Measurements from ENCODE around the gene STAT3. TPM values are rescaled to one million over a fixed set of nuclear protein-coding genes. Genes with fewer than 3 reads are reported as not detected.
A peak's percentile ranks its signal among the peaks of the same experiment; 100 is the strongest.

STAT3 gene
- total and polyA plus RNA-seq, 12 donors, result 33.9 to 398 (median 109) TPM

DNA sequence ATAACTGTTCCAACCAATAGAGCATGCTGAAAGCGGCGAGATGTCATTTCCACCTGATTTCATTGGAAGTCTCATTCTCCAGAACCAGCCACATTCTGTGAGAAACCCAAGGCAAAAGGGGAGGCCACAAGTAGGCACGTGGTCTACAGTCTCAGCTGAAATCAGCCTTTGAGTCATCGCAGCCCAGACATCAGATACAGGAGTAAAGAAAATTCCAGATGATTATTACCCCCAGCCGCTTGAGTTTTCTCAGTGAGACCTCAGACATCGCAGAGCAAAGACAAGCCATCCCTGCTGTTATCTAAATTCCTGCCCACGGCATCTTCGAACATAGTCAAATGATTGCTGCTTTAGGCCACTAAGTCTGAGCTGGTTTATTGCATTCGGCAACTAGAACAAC is 23.1 kb downstream of the STAT3 start:
- whole genome bisulfite sequencing, 2 donors, result 77 to 85% methylated on average over 9 of the region's 9 CpGs

DNA sequence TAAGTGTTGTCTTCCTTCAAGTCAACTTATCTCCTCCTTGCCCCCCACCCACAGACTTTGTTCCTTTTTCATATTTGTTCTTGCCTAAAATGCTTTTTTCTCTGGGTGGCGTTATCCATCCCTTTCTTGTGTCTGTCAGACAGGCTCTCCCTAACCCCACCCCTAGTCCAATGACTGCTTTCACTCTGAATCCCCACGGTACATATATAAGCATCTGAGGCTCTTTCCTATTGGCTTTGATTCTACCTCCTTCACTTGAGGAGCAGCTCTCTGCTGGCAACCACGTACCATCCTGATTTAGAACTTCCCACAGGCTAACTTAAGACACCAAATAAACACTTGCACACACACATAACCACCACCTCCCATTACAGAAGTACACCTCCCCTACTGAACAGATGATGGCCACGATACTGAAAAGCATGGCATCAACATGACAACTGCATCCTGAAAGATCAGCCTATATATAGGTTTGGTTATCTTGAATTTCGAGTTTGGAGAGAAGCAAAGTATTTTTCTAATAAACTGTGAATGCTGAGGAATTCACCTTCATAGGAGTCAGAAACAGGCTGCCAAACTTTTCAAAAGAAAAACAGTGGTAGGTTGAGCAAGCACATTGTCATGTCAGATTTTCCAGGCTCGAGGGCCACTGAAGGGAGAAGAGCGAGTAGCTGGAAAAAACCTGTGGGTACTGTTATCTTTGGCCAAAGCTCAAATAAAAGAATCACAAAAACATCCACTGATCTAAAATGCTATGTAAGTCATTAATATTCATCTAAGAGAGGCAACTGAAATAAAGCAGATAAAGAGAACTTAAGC is 24.3 kb downstream of the STAT3 start:
- Histone ChIP-seq H3K9me3 (no peaks in the 10 kb centered on the region), H3K4me3 (no peak overlapping the region), H3K4me1 (peaks cover 19 to 98% (median 84%) of the 10 kb centered on the region in 9 donors), H3K27me3 (no peaks in the 10 kb centered on the region), H3K27ac (no peak overlapping the region), H3K36me3 (peaks cover 0 to 24% (median 0%) of the 10 kb centered on the region in 9 donors)
- TF ChIP-seq, protein P1, sequence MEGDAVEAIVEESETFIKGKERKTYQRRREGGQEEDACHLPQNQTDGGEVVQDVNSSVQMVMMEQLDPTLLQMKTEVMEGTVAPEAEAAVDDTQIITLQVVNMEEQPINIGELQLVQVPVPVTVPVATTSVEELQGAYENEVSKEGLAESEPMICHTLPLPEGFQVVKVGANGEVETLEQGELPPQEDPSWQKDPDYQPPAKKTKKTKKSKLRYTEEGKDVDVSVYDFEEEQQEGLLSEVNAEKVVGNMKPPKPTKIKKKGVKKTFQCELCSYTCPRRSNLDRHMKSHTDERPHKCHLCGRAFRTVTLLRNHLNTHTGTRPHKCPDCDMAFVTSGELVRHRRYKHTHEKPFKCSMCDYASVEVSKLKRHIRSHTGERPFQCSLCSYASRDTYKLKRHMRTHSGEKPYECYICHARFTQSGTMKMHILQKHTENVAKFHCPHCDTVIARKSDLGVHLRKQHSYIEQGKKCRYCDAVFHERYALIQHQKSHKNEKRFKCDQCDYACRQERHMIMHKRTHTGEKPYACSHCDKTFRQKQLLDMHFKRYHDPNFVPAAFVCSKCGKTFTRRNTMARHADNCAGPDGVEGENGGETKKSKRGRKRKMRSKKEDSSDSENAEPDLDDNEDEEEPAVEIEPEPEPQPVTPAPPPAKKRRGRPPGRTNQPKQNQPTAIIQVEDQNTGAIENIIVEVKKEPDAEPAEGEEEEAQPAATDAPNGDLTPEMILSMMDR (IDR thresholded peaks at IDR 0.05), result no peak
- peak in 1 of 8 donors; percentile 18 for ATAC-seq
- WGBS, 2 donors, result 61 to 65% methylated on average over 7 of the region's 7 CpGs
- DNase-seq, result no peak
- intact Hi-C loops (cut with DNase I), result no loop called here

More for the DNA sequence above, 23.1 kb downstream of the STAT3 start:
- intact Hi-C loops (cut with DNase I), result no loop called here
- DNase-seq (no peak), ATAC-seq (no peak)
- H3K4me1 ChIP-seq, result peaks cover 19 to 98% (median 80%) of the 10 kb centered on the region in 9 donors
- peaks cover 0 to 29% (median 0%) of the 10 kb centered on the region in 9 donors for H3K36me3 ChIP-seq
- H3K27me3 ChIP-seq, result no peaks in the 10 kb centered on the region
- TF ChIP-seq, protein P1 (IDR thresholded peaks at IDR 0.05), result no peak
- H3K9me3 ChIP-seq, result no peaks in the 10 kb centered on the region
- H3K27ac ChIP-seq, result peak overlapping the region in 1 of 10 donors; percentile 22
- H3K4me3 ChIP-seq, result no peak overlapping the region

GRCh38 chr17:42363231-42363630 is 25.0 kb downstream of the STAT3 start:
- H3K4me3 ChIP-seq, result no peak overlapping the region
- DNase-seq, result no peak
- H3K36me3 ChIP-seq, result peaks cover 0 to 24% (median 0%) of the 10 kb centered on the region in 9 donors
- H3K27me3 ChIP-seq, result no peaks in the 10 kb centered on the region
- intact Hi-C loops (cut with DNase I), result no loop called here
- peaks cover 18 to 98% (median 89%) of the 10 kb centered on the region in 9 donors for H3K4me1 ChIP-seq
- ATAC-seq, result no peak
- WGBS, 2 donors, result 93 to 95% methylated on average over 1 of the region's 1 CpG
- H3K9me3 ChIP-seq, result no peaks in the 10 kb centered on the region
- H3K27ac ChIP-seq, result no peak overlapping the region
- TF ChIP-seq, protein P1 (IDR thresholded peaks at IDR 0.05), result no peak

GRCh38 chr17:42362245-42362961 is 25.8 kb downstream of the STAT3 start:
- peak in 1 of 2 donors; percentile 21 for DNase-seq
- Histone ChIP-seq H3K27me3 (no peaks in the 10 kb centered on the region), H3K4me1 (peaks cover 10 to 98% (median 89%) of the 10 kb centered on the region in 9 donors), H3K4me3 (no peak overlapping the region), H3K9me3 (no peaks in the 10 kb centered on the region), H3K36me3 (peaks cover 0 to 24% (median 0%) of the 10 kb centered on the region in 9 donors), H3K27ac (peak overlapping the region in 6 of 10 donors; percentile 11 to 49 (median 36))
- intact Hi-C loops (cut with DNase I), result no loop called here
- peak in 6 of 8 donors; percentile 14 to 70 (median 57) for ATAC-seq
- TF ChIP-seq, protein P1 (IDR thresholded peaks at IDR 0.05), result no peak
- WGBS, 2 donors, result 73 to 74% methylated on average over 7 of the region's 7 CpGs
